COLO668 (cell line): ENCODE measurements around the gene DEF6.
"Not testable (repeated sequence)": the region's sequence is repeated elsewhere in the genome, so short reads cannot be mapped to it uniquely, and the experiment has no call there.

Experiments used
- DNase-seq: peaks from one replicate; lab custom pipeline; 2025; ENCODE audit not compliant: unreplicated experiment; lab: John Stamatoyannopoulos, UW

DEF6 gene

DNA sequence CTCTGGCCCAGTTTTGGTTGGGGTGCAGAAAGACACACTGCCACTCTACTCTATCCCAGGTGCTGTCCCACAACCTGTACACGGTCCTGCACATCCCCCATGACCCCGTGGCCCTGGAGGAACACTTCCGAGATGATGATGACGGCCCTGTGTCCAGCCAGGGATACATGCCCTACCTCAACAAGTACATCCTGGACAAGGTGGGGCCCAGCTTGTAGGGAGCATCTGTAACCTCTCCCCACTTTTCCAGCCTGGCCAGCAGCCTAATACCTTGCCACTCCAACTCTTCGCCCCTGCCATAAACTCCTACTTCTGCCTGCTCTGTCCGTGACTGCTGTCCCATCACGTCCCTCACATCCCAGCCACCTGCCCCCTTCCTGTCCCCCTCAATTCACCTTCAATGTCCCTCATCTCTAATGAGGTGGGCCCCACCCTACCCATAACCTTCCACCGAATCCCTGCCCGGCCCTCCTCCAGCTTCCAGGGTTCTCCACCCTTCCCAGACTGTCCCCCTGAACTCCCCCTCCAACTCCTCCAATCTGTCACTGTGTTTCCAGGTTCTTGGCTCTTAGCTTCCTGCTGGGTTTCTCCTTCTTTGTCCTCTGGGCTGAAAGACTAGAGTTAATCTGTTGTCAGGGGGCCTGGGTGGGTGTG is 12.1 kb downstream of the DEF6 start:
- DNase-seq, result no peak

DNA sequence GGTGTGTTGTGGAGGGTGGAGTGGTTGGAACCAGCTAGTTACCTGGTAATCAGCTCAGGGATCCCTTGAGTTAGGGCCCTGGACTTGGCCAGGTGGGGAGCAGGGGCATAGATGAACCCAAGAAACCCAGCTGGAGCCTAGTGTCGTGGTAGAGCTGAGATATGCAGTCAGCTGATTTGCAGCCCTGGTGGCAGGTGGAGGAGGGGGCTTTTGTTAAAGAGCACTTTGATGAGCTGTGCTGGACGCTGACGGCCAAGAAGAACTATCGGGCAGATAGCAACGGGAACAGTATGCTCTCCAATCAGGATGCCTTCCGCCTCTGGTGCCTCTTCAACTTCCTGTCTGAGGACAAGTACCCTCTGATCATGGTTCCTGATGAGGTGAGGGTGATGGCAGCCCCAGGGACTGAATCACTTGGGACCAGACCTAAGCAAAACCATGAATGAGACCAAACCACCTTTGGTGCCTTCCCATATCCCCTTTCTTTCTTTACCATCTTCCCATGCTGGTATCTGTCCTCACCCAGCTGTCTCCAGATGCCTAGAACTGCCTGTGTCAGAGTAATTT is 12.7 kb downstream of the DEF6 start:
- no peak for DNase-seq

DNA sequence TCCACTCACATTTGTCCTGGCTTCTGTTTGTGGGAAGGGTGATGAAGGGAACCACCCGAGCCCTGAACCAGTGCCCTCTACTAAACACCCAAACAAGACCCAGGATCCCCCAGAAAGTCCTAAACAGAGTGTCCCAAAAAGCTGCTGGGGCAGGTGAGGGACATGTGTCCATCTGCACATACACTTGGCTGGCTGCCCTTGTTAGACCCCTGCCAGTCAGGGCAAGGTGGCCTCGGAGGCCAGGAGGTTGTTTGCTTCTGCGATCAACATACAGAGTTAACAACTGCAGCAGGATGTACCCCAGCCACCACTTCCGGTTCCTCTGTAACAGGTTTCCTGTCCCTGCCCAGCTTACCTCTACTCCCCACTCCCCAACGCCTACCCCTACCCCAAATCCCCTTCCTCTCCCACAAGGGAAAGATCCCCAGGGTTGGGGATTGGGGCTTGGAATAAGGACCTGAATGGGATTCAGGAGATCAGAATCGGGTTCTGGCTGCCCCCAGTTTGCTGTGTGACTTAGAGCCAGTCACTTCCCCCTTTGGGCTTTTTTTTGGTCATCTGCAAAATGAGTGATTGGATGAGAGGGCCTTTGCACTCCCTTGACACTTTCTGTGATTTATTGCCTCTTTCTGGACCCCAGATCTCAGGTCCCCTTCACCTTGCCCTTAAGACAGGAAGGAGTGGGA is 13.9 kb downstream of the DEF6 start:
- no peak for DNase-seq

DNA sequence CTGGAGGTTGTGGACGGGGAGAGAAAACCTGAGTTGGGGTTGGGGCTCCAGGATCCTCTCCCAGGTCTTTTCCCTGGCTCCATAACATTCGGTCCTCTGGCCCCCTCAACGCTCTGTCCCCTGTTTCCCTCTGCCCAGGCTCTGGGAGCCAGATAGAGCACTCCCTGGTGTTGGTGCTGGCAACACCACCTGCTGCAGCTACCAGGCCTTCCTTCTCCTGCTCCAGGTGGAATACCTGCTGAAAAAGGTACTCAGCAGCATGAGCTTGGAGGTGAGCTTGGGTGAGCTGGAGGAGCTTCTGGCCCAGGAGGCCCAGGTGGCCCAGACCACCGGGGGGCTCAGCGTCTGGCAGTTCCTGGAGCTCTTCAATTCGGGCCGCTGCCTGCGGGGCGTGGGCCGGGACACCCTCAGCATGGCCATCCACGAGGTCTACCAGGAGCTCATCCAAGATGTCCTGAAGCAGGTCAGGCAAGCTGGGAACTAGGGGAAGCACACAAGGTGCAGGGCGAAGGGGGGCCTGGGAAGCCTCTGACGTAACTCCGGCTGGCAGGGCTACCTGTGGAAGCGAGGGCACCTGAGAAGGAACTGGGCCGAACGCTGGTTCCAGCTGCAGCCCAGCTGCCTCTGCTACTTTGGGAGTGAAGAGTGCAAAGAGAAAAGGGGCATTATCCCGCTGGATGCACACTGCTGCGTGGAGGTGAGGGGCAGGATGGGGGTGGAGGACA is 14.6 kb downstream of the DEF6 start:
- no peak for DNase-seq

DNA sequence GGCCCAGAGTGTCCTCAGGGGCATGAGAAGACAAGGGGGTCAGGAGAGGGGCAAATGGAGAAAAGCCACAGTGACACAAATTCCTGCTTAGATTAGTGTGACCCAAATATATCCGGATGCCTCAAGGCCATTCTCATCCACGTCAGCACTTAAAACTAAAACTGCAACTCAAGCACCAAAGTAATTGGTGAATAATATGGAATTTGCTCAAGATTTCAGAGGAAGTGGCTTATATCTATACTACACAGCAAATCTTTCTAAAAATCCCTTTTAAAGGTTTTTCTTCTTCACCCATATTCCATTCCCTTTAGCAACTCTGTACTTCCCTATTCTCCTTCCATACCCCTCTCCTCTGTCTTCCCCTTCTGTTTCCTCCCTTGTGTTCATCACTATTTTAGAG is 15.2 kb downstream of the DEF6 start:
- DNase-seq, result no peak

DNA sequence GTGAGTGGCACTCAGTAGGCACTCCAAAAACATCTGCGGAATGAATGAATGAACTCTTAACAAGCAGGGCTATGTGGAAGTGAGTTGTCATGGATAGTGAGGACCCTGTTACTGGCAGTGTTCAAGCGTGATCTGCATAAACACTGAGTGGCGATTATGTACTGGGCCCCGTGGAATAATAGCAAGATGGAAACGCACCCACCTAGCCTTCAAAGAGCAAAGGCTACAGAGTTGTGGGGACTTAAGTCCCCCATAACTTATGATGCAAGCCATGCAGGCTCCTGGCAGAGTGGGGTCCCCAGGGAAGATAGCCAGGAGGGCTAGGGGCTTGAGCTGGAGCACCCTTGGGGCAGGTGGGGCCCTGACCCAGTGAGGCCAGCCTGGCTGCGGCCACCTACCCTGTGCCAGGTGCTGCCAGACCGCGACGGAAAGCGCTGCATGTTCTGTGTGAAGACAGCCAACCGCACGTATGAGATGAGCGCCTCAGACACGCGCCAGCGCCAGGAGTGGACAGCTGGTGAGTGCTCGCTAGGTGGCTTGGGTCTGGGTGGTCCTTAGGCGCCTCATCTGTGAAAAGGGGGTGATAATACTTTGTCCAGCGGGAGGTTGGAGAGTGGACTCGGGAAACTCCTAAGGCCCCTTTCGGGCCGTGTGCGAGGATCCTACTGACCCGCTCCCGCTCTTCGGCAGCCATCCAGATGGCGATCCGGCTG is 20.0 kb downstream of the DEF6 start:
- DNase-seq, result peak; percentile 50

DNA sequence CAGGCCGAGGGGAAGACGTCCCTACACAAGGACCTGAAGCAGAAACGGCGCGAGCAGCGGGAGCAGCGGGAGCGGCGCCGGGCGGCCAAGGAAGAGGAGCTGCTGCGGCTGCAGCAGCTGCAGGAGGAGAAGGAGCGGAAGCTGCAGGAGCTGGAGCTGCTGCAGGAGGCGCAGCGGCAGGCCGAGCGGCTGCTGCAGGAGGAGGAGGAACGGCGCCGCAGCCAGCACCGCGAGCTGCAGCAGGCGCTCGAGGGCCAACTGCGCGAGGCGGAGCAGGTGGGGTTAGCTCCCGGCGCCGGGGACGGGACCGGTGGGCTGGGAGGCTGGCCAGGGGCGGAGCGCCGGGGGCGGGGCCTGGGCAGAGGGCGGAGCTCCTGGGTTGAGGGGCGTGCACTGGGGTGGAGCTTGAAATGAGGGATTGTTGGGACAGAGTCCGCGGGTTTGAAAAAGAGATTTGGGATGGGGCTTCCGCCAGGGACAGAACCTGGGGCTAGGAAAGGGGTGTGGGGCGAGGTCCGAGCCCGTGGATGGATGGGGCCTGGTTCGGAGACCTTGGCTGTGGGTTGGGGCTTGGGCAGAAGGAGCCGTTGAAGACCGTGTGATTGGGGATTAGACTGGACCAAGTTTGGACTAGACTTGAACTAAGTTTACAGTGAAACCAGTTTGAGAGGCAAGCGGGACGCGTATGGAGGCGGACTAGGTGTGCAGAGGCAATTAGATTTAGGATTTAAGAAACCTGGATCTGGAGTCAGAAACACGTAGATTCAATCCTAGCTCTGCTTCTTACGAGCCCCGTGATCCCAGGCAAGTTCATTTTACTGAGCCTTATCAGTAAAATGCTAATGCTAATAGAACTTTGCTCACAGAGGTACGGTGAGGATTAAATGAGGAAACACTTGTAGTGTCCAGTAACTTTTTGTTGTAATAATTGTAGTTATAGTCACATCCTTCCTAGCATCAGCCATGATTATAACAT is 20.9 kb downstream of the DEF6 start:
- peak; percentile 83 for DNase-seq

DNA sequence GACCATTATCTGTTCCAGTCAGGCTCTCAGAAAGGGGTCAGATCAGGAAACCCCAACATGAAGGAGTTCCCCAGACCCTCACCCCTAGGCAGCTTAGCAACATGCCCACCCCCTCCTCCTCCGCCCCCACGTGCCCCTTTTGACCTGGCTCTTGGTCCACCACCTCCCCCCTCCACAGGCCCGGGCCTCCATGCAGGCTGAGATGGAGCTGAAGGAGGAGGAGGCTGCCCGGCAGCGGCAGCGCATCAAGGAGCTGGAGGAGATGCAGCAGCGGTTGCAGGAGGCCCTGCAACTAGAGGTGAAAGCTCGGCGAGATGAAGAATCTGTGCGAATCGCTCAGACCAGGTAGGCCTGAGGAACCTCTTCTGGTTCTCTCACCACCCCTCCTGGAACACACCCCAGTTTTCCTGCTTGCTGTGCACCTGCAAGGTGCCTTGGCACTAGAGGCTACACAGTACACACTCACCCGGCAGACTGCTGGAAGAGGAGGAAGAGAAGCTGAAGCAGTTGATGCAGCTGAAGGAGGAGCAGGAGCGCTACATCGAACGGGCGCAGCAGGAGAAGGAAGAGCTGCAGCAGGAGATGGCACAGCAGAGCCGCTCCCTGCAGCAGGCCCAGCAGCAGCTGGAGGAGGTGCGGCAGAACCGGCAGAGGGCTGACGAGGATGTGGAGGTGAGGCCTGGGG is 21.9 kb downstream of the DEF6 start:
- DNase-seq, result no peak

DNA sequence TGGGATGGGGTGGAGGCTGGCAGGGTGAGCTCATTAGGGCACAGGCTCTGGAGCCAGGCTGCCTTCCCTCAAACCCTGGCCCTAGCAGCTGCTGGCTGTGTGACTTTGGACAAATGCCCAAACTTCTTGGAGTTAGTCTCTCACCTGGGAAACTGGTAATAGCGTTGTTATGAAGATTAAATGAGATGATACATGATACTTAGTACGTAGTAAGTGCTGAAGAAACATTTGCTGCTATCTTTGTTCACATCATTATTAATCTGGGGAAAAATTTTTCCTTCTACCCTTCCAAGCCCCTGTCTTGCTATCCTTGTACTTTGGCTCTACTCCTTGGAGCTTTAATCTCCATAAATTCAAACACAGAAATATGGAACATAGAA is 22.4 kb downstream of the DEF6 start:
- DNase-seq, result no peak

DNA sequence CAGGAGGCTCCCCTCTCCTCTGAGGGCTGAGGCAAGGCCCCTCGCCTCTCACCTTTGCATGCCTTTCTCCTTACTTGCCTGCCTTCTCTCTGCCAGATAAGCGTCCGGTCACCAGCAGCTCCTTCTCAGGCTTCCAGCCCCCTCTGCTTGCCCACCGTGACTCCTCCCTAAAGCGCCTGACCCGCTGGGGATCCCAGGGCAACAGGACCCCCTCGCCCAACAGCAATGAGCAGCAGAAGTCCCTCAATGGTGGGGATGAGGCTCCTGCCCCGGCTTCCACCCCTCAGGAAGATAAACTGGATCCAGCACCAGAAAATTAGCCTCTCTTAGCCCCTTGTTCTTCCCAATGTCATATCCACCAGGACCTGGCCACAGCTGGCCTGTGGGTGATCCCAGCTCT is 23.5 kb downstream of the DEF6 start:
- DNase-seq, result no peak

DNA sequence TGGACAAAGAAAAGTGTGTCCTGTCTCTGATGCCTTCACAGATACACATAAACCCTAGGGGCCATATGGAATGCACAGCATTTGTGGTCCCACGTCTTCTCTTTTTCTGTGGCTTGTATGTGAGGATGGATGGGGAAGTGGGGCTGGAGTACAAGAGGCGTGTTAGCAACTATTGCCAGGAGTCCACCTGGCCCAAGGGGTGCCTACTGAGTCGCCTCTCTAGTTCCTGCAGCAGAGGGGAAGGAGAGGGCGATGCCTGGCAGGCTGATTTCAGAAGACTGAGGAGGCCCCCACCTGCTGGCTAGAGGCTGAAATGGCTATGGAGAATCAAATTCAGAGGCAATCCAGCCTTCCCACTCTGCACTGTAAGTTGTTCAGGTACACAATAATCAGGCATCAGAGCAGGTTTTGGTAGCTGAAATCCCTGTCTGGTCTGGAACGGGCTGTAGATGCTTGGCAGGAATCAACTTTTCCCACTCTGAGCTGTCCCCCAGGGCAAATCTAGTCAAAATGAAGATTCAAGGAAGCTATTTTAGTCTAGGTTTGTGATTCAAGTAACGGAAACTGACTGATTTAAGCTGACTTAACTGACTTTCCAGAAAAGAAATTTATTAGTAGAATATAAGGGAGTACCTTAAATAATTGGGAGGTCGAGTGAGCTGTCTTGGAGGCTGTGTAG is 29.9 kb downstream of the DEF6 start:
- peak; percentile 39 for DNase-seq

DNA sequence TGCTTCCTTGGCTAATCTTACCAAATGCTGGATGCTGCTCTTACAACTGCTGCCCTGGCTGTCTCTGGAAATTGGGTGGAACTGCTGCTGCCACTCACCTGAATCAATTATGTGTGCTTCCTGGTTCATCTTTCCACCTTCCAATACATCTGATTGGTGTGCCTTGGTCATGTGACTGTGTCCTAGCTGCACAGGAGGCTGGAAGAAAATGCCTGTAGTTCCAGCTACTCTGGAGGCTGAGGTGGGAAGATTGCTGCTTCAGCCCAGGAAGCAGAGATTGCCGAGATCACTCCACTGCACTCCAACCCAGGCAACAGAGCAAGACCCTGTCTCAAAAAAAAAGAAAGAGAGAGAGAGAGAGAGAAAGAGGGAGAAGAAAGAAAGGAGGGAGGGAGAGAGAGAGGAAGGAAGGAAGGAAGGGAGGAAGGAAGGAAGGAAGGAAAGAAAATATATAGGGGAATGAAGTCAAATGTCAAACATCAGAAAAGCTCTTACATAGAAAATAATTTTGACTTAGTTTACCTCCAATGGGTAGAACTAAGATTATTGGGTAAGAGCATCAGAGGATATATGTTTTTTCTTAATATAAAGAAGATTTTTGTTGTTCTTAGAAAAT is 30.6 kb downstream of the DEF6 start:
- no peak for DNase-seq

DNA sequence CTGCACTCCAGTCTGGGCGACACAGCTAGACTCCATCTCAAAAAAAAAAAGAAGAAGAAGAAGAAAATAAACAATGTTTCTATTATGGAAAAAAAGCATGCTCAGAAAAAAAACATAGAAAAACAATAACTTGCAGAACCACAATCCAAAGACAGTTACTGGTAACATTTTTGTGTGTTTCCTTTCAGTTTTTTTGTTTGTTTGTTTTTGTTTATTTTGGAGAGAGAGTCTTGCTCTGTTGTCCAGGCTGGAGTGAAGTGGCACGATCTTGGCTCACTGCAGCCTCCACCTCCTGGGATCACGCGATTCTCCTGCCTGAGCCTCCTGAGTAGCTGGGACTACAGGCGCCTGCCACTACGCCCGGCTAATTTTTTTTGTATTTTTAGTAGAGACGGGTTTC is 31.3 kb downstream of the DEF6 start:
- DNase-seq, result not testable (repeated sequence)

DNA sequence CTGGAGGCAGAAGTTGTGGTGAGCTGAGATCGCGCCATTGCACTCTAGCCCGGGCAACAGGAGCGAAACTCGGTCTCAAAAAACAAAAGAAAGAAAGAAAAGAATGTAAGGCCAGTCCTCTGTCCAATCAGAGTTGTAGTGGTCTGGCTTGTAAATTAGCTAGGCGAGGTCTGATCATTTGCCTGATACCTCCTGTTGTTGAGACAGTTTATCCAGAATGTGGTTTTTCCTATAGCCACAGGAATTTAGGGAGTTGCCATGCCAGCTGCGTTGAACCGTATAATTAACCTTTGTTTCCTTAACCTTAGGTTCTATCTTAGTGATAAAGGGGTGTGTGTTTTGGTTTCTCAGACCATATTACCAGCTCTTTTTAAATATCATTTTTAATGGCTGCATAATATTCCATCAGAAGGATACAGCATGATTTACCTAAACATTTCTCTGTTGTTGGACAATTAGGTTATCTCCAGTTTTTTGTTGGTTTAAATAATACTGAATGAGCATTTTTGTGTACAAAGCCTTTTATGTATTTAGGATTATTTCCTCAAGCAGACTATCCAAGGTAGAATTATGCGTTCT is 33.0 kb downstream of the DEF6 start:
- no peak for DNase-seq

DNA sequence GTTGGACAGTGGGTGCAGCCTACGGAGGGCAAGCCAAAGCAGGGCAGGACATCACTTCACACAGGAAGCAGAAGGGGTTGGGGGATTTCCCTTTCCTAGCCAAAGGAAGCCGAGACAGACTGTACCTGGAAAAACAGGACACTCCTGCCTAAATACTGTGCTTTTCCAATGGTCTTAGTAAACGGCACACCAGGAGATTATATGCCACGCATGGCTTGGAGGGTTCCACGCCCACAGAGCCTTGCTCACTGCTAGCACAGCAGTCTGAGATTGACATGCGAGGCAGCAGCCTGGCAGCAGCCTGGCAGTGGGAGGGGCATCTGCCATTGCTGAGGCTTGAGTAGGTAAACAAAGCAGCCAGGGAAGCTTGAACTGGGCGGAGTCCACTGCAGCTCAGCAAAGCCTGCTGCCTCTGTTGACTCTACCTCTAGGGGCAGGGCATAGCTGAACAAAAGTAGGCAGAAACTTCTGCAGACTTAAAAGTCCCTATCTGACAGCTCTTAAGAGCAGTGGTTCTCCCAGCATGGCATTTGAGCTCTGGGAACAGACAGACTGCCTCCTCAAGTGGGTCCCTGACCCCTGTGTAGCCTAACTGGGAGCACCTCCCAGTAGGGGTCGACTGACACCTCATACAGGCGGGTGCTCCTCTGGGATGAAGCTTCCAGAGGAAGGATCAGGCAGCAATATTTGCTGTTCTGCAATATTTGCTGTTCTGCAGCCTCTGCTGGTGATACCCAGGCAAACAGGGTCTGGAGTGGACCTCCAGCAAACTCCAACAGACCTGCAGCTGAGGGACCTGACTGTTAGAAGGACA is 34.7 kb downstream of the DEF6 start:
- DNase-seq, result peak; percentile 76

DNA sequence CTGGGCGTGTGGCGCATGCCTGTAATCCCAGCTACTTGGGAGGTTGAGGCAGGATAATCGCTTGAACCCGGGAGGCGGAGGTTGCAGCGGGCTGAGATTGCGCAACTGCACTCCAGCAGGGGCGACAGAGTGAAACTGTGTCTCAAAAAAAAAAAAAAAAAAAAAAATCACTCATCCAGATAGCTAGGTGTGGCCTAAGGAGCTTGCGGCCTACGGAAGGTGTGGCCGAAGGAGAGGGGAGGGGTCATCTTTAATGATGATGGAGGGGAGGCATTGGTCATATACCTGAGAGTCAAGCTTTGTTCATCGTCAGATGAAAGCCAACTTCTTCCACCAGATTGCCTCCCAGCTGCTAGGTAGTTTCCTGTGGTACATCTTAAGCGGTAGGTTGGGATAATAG is 43.9 kb downstream of the DEF6 start:
- no peak for DNase-seq

DNA sequence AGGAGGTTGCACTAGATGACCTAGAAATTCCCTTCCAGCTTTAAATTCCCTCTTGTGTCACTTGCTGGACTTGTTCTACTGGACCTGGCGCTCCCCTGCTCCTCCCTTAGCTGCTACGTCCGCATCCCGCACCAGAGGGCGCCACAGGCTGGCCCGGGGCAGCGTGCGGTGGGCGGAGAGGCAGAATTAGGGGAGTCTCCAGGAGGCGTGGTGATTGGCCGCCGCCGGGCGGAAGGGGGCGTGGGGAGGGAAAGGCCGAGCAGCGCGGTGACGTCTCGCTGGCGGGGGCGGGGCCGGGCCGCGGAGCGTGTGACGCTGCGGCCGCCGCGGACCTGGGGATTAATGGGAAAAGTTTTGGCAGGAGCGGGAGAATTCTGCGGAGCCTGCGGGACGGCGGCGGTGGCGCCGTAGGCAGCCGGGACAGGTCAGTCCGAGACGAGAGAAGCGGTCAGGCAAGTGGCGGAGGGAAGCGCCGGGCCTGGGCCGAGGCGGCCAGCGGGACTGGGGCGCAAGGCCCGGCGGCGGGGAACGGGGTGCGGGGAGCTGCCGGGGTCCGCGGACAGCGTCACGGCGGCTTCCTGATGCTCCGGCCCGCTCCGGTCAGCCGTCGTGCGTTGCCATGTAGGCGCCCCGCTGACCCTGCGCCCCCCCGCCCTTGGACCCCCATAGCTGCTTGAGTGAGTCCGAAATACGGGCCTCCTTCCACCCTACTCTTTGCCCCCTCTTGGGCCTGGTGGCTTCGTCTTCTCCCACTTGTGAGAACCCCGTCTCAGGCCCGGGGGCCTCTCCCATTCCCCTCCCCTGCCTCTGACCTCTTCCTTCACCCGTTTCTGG is 44.9 kb downstream of the DEF6 start, which contains the start of gene PPARD:
Gene PPARD (plus strand): TSS at position 301 of the 834 bp plus-strand sequence. CDS start 68,530 bp downstream, outside the sequence.
- peak; percentile 92 for DNase-seq
